PC-9 (cell line): ENCODE results near the gene IGF1.

Source experiments
- EZH2 ChIP-seq: fragments of 200-600 bp; sonication (generic); IDR thresholded peaks from 2 replicates; pipeline ENCODE4 v1.8.0; 2017; ENCODE audit warnings: antibody characterized with exemption, low read depth
- TF ChIP-seq, protein P1 (sequence below): fragments of 200-600 bp; sonication (generic); conservative IDR thresholded peaks from 2 replicates; pipeline ENCODE4 v1.6.1; 2017; ENCODE audit warnings: mixed run types, antibody characterized with exemption, mild to moderate bottlenecking, moderate library complexity

- TF ChIP-seq, protein P1, sequence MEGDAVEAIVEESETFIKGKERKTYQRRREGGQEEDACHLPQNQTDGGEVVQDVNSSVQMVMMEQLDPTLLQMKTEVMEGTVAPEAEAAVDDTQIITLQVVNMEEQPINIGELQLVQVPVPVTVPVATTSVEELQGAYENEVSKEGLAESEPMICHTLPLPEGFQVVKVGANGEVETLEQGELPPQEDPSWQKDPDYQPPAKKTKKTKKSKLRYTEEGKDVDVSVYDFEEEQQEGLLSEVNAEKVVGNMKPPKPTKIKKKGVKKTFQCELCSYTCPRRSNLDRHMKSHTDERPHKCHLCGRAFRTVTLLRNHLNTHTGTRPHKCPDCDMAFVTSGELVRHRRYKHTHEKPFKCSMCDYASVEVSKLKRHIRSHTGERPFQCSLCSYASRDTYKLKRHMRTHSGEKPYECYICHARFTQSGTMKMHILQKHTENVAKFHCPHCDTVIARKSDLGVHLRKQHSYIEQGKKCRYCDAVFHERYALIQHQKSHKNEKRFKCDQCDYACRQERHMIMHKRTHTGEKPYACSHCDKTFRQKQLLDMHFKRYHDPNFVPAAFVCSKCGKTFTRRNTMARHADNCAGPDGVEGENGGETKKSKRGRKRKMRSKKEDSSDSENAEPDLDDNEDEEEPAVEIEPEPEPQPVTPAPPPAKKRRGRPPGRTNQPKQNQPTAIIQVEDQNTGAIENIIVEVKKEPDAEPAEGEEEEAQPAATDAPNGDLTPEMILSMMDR, result no peak
- TF ChIP-seq EZH2, result no peak
These were observed 64.8 kb downstream of the IGF1 start for GRCh38 chr12:102415515-102415914.
